NCI-H460 (cell line): ENCODE data around the gene CAMK1G. TPM values are rescaled to one million over a fixed set of nuclear protein-coding genes. Genes with fewer than 3 reads are reported as not detected.

Experiments used
- DNase-seq: peaks from one replicate; pipeline ENCODE4 v3.0.0-alpha.2; 2016; ENCODE audit warnings: low read depth; ENCODE audit errors: extremely low read depth
- total RNA-seq: library from RNA; depleted of rRNA; stranded (reverse); fragments of >200 nt; shearing (Covaris generic); gene quantifications from 2 replicates; pipeline ENCODE4 v1.2.3, GENCODE V29; 2014

The CAMK1G gene
- total RNA-seq, 1 experiment from 2014 or later, result not detected

- no peak for DNase-seq
Observed at GRCh38 chr1:209564849-209565248, 18.7 kb upstream of the CAMK1G start.

DNA sequence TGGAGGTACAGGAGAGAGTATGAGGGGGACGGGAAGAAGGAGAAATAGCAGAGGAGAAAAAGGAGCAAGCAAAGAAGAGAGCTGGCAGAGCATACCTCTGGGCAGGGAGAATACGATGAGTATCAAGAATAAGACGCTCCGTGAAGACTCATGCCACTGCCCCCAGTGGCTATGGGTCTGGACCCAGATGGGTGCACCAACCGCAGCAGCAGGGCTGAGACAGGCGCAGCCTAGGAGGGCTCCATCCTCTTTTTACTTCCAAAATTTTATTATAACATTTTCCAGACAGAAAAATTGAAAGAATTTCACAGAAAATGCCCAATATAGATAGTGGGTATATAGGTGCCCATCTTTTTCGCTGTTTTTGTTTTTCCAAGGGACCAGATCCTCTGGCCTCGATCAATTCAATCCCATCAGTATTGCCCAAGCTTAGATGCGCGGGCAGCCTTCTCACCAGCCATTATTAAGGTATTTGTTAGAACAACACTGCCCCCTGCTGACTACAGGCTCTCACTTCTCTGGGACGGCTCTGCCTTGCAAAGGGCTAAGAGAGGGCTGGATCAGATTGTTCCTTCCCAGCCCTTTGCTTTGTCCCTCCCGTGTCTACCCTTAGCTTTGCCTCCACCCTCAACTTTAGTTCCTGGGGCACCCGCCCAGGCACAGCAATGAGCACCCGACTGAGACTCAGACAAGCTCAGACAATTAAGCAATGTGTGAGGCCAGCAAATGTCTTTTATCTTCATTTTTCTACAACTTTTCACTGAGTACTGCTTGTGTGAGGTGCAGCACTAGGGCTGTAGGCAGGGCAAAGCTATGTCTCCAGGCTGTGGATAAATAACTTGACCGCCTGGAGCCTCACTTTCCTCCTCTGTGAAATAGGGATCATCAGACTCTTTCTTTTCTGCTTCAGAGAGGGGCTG lies 17.5 kb upstream of the CAMK1G start:
- peak; percentile 81 for DNase-seq

GRCh38 chr1:209567698-209568175 lies 15.8 kb upstream of the CAMK1G start:
- DNase-seq, result no peak

DNA sequence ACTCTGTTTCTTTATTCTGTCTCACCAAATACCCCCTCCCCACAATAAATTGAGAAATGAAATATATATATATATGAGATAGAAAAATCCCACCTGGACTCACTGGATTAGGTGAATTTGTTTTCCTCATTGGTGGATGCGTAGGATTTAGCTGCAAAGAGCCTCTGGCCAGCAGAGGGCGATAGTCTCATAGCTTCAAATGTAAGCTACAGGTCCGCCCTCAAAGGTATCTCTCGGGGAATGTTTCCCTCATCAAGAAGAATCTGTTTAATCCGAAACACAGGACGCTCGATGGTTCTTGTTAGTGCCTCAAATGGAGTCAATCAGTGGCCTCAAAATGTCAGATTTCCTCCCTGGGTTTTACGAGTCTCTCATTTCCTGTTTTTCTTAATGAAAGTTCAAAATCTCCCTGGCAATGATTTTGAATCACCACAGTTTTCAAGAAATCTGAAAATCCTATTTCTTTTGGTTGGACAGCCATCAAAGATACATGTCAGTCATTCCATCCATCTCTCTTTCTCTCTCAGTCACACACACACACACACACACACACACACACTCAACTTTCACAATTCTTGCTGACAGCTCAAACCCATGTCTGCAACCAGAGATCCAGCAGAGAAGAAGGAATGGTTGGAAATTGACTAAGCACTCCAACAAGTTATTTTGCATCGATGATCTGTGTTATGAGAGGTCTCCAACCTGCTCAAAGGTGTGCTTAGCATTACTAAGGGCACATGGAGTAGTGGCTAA lies 13.9 kb upstream of the CAMK1G start:
- DNase-seq, result peak; percentile 80

DNA sequence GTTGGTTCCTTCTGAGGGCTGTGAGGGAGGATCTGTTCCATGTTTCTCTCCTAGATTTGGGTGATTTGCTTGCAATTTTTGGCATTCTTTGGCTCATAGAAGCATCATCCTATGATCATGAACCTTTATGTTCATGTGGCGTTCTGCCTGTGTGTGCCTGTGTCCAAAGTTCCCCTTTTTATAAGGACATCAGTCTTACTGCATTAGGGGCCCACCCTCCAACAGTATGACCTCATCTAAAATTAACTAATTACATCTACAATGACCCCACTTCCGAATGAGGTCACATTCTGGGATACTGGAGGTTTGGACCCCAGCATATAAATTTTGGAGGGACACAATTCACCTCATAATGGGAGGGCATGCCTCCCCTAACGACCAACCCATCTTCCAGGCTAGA lies 12.8 kb upstream of the CAMK1G start:
- no peak for DNase-seq

DNA sequence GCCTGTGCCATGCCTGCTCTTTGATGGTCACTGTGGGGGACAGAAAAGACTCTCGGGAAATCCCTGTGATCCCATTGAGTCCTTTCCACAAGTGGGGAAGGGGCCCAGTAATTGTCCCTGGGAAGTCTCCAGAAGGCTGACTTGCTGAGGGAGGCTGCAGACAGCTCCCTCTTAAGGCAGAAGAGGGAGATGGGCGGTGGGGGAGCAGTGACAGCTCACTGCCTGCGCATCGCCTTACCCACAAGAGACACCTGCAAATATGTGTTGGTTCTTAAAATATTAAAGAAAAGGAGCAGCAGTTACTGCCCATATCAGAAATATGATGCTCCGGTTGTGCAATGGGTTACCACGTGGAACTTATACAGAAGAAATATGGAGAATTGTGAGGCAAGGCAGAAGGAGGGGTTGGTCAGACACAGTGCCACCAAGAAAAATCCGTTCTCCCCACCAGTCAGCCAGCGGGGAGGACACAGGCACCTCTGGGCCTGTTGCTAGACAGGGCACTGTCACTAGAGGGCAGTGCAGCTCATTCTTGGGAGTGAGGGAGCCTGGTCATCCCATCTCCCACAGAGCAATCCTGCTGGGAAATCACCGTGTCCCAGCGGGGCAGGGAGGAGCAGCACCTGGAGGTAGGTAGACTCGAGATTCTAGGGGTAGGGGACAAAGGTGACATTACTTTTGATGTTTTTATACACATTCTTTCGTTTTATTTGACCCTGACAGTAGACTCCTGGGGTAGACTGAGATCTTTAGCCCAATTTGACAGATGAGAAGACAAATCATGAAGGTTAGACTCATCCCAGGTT lies 6.9 kb upstream of the CAMK1G start:
- DNase-seq, result peak; percentile 82

DNA sequence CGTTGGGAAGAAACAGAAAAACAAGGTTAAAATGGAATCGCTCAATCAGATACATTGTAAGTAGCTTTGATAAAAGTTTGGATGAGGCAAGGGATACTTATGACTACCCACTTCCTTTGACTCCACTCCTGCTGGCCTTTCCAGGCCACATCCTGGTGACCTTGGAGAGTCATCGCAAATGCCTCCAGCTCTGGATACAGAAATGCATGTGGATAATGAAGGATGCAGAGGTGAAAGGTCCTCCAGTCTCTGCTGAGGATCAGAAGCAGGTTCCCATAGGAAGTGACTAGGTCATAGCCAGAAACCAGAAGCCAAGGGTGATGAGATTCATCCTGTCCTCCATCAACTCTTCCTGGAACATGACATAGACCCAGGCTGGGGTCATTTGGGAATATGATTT lies 6.2 kb upstream of the CAMK1G start:
- no peak for DNase-seq

DNA sequence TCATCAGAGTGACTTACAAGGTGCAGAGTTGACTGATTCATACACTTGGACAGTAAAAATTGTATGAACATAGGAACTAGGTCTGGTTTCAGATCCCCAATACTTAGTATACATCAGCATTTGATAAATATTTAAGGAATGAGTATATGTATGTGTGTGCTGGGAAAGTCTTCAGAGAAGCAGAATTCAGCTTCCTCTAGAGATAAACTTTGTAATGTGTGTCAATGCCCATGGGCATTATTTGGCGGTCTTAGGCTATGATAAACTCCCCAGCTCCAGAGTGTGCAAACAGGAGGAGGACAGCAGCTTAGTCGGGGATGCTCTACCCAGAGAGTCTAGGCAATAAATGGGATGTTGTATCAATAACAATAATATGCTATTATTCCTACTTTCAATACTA lies 2.9 kb upstream of the CAMK1G start:
- DNase-seq, result no peak

GRCh38 chr1:209584231-209584672 lies 738 bp downstream of the CAMK1G start:
- DNase-seq, result no peak

- DNase-seq, result no peak
Observed at GRCh38 chr1:209585197-209585596, 1.7 kb downstream of the CAMK1G start.

DNA sequence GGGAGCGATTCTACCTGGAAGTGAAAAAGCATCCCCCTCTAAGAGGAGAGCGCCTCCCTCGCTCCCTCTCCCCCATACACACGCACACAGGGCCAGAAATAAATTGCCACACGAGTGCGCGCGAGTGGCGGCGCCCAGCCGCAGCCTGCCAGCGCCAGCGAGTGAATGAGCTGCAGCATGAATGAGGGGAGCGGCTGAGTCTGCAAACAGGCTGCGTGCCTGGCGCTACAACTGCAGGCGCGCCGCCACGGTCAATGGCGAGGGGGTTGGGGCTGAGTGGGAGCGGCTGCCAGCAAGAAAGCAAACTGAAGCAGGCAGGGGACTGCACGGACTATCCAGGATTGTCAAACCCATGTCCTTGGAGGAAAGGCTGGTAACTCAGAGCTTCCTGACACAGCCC lies 2.2 kb downstream of the CAMK1G start:
- DNase-seq, result no peak

GRCh38 chr1:209586221-209586740 lies 2.8 kb downstream of the CAMK1G start:
- DNase-seq, result no peak

DNA sequence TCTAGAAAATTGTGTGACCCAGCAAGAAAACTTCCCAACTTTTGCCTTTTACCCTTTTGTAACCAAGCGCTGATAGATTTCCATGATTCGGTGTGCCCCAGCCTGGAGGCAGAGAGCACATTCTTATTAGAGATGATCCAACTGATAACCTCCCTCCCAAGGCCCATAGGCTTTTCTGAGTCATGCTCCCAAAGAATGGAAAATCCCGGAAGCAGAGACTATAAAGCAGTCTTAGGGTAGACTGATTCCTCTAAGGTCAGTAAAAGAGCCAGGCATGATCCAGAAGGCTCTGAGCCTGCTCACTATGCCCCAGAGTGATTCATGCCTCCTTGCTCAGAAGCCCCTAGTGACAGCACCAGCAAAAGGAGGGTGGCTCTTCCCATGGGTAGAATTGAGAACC lies 4.3 kb downstream of the CAMK1G start:
- no peak for DNase-seq

DNA sequence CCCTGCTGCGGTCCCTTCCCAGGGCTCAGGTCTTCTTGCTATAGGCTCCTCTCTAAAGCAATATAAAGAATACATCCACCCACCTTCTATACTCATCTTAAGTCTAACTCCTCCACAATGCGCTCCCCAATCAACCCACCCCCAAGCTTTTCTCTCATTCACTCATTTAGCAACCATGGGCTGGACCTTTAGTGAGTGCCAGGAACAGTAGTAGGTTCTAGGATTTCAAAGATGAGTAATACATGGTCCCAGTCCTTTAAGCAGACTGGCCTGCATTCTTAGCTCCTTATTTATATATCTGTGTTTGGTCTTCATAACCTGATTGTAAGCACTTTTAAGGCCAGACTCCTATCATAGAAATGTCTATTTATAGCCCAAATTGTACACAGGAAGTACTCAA lies 5.9 kb downstream of the CAMK1G start:
- DNase-seq, result no peak

DNA sequence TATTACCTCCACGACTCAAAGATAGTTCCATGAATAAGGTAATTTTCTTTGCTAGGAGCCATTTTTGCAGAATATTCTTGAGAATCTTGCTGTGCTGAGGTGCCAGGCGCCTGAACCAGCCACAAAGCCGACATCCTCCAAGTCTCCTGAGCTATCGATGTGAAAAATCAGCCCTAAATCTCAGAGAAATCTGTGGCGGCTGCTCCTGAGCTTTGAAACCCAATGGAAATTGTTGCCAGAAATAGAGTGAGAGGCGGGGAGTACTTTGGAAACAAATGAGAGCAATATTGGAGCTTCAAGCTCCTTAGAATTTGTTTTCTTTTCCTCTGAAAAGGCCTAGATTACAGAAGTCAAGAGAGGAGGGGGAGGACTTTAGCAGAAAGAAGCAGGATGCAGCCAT lies 6.3 kb downstream of the CAMK1G start:
- DNase-seq, result no peak

GRCh38 chr1:209590405-209590804 lies 6.9 kb downstream of the CAMK1G start:
- DNase-seq, result peak; percentile 25

DNA sequence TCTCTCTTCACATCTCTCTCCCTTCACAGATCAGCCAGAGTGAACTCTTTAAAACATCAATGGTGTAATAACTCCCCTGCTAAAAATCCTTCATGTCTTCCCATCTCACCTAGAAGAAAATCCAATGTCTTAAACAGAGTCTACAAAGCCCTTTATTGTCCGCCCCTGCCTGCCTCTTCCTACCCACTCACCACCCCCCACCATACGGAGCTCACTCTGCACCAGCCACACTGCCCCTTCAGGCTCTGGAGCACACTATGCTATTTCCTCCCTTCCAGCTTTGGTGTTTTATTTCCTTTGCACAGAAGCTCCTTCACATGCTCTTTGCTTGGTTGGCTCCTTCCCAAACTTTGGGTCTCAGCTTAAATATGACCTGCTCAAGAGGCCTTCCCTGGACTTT lies 10.2 kb downstream of the CAMK1G start:
- no peak for DNase-seq

- no peak for DNase-seq
Observed at GRCh38 chr1:209594440-209594839, 10.9 kb downstream of the CAMK1G start.

GRCh38 chr1:209595028-209595427 lies 11.5 kb downstream of the CAMK1G start:
- DNase-seq, result no peak

DNA sequence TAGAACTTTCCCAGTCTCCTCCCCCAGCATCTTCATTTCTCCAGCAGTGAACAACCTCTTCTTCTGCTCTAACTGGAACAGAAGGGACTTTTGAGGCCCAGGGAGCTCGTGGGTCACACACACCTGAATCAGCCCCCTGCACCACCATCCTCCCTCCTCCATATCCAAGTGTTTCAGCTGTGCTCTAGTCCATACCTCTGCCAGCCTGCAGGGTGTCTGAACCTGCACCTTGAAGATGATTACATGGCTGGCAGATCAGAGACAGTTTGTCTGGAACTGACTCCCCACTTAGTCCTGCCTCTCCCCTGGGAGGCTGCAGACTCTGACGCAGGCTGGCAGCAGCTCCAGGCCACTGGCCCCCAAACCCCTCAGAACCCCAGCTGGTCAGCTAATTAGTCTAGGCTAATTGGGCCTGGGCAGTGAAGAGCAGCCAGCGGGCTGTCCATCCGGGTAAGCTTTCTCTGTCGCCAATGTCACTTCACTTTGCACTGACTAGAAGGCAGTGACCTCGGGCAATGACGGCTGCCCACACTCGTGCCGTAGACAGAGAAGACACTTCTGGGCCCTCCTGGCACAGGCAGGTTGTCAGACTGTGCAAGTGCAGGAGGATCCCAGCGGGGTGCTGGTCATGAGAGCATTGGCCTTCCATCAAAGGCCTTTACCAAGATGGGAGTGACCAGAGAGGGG lies 12.2 kb downstream of the CAMK1G start:
- no peak for DNase-seq
